ENCODE measurements around the gene SLC15A1.

The SLC15A1 gene

GRCh38 chr13:98738993-98739392 lies 13.5 kb downstream of the SLC15A1 start:
- no peak overlapping the region for H3K27ac ChIP-seq
- no peak for TF ChIP-seq CTCF (conservative IDR thresholded peaks at IDR 0.05; ENCODE audit: low read depth, low read length)
- no peaks in the 10 kb centered on the region for H3K4me1 ChIP-seq (ENCODE audit: low read depth, poor library complexity, severe bottlenecking)
- H3K27me3 ChIP-seq (ENCODE audit: insufficient read depth, low read depth), result no peaks in the 10 kb centered on the region
- H3K9ac ChIP-seq, result no peak overlapping the region
- H4K20me1 ChIP-seq (ENCODE audit: insufficient read depth), result no peaks in the 10 kb centered on the region
- no peaks in the 10 kb centered on the region for H3K79me2 ChIP-seq (ENCODE audit: insufficient read depth, low read depth)
- no peak overlapping the region for H3K4me2 ChIP-seq
- no peak overlapping the region for H2AFZ ChIP-seq (ENCODE audit: low read depth)
- no peaks in the 10 kb centered on the region for H3K36me3 ChIP-seq (ENCODE audit: insufficient read depth)
- no peak overlapping the region for H3K4me3 ChIP-seq (IDR thresholded peaks at IDR 0.05; ENCODE audit: insufficient read depth, low read depth, low read length)

GRCh38 chr13:98738213-98738612 lies 14.3 kb downstream of the SLC15A1 start:
- H3K27ac ChIP-seq, result no peak overlapping the region
- no peak overlapping the region for H3K9ac ChIP-seq
- H3K4me1 ChIP-seq (ENCODE audit: low read depth, poor library complexity, severe bottlenecking), result no peaks in the 10 kb centered on the region
- no peak overlapping the region for H3K4me2 ChIP-seq
- no peaks in the 10 kb centered on the region for H3K27me3 ChIP-seq (ENCODE audit: insufficient read depth, low read depth)
- no peak for TF ChIP-seq CTCF (conservative IDR thresholded peaks at IDR 0.05; ENCODE audit: low read depth, low read length)
- no peaks in the 10 kb centered on the region for H3K36me3 ChIP-seq (ENCODE audit: insufficient read depth)
- no peaks in the 10 kb centered on the region for H3K79me2 ChIP-seq (ENCODE audit: insufficient read depth, low read depth)
- H4K20me1 ChIP-seq (ENCODE audit: insufficient read depth), result no peaks in the 10 kb centered on the region
- H3K4me3 ChIP-seq (IDR thresholded peaks at IDR 0.05; ENCODE audit: insufficient read depth, low read depth, low read length), result no peak overlapping the region
- H2AFZ ChIP-seq (ENCODE audit: low read depth), result no peak overlapping the region

GRCh38 chr13:98731925-98732324 lies 20.5 kb downstream of the SLC15A1 start:
- no peaks in the 10 kb centered on the region for H3K79me2 ChIP-seq (ENCODE audit: insufficient read depth, low read depth)
- TF ChIP-seq CTCF (conservative IDR thresholded peaks at IDR 0.05; ENCODE audit: low read depth, low read length), result no peak
- no peak overlapping the region for H2AFZ ChIP-seq (ENCODE audit: low read depth)
- H3K27me3 ChIP-seq (ENCODE audit: insufficient read depth, low read depth), result no peaks in the 10 kb centered on the region
- H3K36me3 ChIP-seq (ENCODE audit: insufficient read depth), result no peaks in the 10 kb centered on the region
- H3K4me2 ChIP-seq, result no peak overlapping the region
- no peak overlapping the region for H3K9ac ChIP-seq
- no peaks in the 10 kb centered on the region for H4K20me1 ChIP-seq (ENCODE audit: insufficient read depth)
- H3K4me3 ChIP-seq (IDR thresholded peaks at IDR 0.05; ENCODE audit: insufficient read depth, low read depth, low read length), result no peak overlapping the region
- H3K27ac ChIP-seq, result no peak overlapping the region
- H3K4me1 ChIP-seq (ENCODE audit: low read depth, poor library complexity, severe bottlenecking), result no peaks in the 10 kb centered on the region

- Histone ChIP-seq H3K36me3 (ENCODE audit: insufficient read depth) (no peaks in the 10 kb centered on the region), H2AFZ (ENCODE audit: low read depth) (no peak overlapping the region), H3K27ac (no peak overlapping the region), H3K9ac (no peak overlapping the region), H3K4me2 (no peak overlapping the region), H3K4me1 (ENCODE audit: low read depth, poor library complexity, severe bottlenecking) (no peaks in the 10 kb centered on the region), H3K27me3 (ENCODE audit: insufficient read depth, low read depth) (no peaks in the 10 kb centered on the region), H4K20me1 (ENCODE audit: insufficient read depth) (no peaks in the 10 kb centered on the region), H3K4me3 (IDR thresholded peaks at IDR 0.05; ENCODE audit: insufficient read depth, low read depth, low read length) (no peak overlapping the region), H3K79me2 (ENCODE audit: insufficient read depth, low read depth) (no peaks in the 10 kb centered on the region)
- TF ChIP-seq CTCF (conservative IDR thresholded peaks at IDR 0.05; ENCODE audit: low read depth, low read length), result no peak
Observed at GRCh38 chr13:98731038-98731437, 21.4 kb downstream of the SLC15A1 start.

- Histone ChIP-seq H3K4me2 (no peak overlapping the region), H3K79me2 (ENCODE audit: insufficient read depth, low read depth) (no peaks in the 10 kb centered on the region), H3K27ac (no peak overlapping the region), H3K9ac (no peak overlapping the region), H2AFZ (ENCODE audit: low read depth) (no peak overlapping the region), H3K36me3 (ENCODE audit: insufficient read depth) (no peaks in the 10 kb centered on the region), H4K20me1 (ENCODE audit: insufficient read depth) (no peaks in the 10 kb centered on the region), H3K27me3 (ENCODE audit: insufficient read depth, low read depth) (no peaks in the 10 kb centered on the region), H3K4me3 (IDR thresholded peaks at IDR 0.05; ENCODE audit: insufficient read depth, low read depth, low read length) (no peak overlapping the region), H3K4me1 (ENCODE audit: low read depth, poor library complexity, severe bottlenecking) (no peaks in the 10 kb centered on the region)
- no peak for TF ChIP-seq CTCF (conservative IDR thresholded peaks at IDR 0.05; ENCODE audit: low read depth, low read length)
Observed at GRCh38 chr13:98730441-98730840, 22.0 kb downstream of the SLC15A1 start.

Data from KMS-11 (cell line).